ENCODE measurements around the gene ZNF169. TPM values are rescaled to one million over a fixed set of nuclear protein-coding genes. Genes with fewer than 3 reads are reported as not detected.
"Not testable (repeated sequence)": the region's sequence is repeated elsewhere in the genome, so short reads cannot be mapped to it uniquely, and the experiment has no call there.

Gene ZNF169
- total RNA-seq, 1 donor from 2014 or later, result 10.3 TPM

DNA sequence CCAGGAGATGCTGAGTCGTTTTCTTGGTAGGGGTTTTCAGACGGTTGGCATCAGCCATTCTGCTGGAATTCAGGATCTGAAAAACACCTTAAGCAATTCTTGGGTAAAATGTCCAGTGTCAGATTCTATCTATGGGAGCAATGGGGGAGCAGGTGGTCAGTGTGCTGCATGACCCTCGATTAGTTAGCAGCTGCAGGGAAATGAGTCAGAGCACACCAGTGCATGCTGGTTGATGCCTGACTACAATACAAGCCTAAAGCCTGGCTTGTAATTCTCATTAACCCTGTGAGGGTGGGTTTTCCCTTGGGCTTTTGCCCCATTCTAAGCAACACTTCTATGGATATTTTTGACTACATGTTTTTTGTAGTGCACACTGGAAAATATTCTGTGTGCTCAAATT lies 89.7 kb downstream of the ZNF169 start:
- DNase-seq, result not testable (repeated sequence)

Other genes with a start within 250 kb of the ZNF169 start
- 19.7 TPM for gene PTPDC1, start 174.8 kb upstream of the ZNF169 start, total RNA-seq
- not detected for gene NUTM2F, start 69.3 kb downstream of the ZNF169 start, total RNA-seq

Measured in tongue (tissue), 2 donors.